GM18499 (cell line): ENCODE measurements around the gene SLC17A3.

ENCODE experiments used
- ATAC-seq: cut with Tn5 transposase; IDR thresholded peaks from one replicate; pipeline ENCODE4 v1.9.1; 2021; ENCODE audit warnings: moderate number of reproducible peaks; ENCODE audit not compliant: insufficient read depth, unreplicated experiment

The SLC17A3 gene, protein sequence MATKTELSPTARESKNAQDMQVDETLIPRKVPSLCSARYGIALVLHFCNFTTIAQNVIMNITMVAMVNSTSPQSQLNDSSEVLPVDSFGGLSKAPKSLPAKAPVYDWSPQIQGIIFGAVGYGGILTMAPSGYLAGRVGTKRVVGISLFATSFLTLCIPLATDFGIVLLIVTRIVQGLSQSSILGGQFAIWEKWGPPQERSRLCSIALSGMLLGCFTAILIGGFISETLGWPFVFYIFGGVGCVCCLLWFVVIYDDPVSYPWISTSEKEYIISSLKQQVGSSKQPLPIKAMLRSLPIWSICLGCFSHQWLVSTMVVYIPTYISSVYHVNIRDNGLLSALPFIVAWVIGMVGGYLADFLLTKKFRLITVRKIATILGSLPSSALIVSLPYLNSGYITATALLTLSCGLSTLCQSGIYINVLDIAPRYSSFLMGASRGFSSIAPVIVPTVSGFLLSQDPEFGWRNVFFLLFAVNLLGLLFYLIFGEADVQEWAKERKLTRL

DNA sequence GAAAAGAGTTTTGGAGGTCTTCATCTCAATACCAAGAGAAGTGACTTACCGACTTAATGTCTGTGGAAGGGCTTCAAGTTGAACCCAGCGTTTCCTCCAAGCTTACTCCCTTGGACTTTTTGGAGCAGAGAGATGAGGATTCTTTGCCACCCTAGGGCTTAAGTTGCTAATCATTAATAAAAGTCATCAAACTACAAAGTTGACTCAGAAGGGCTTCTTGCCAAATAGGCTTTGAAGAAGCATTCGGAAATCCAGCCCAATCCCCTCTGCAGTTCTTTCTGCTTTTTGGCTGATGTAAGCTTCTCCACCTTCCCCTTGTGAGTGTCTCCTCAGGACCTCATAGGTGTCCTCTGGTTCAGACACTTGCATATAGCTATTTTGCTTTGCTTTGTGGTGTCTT is at the start of gene SLC17A3:
Gene SLC17A3, minus strand, starts transcription at position 126 of the 400 bp plus-strand sequence. CDS start 5,856 bp downstream, outside the sequence.
- no peak for ATAC-seq

DNA sequence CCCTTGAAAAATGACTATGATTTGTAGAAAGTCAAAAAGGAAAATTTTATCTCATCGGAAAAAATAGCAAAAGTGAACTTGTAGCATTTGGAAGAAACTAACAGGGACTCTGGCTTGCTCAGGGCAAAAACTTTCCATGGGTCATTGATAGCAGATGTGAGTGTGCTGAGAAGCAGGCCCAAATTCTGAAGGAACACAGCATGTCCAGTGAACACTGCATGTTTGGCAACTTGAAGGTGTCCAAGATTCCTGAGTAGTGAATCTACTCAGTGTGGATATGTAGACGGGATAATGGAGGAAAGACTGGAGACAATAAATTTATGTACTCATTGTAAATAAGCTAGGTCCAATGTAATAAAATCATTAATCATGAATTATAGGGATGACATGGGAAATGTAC is 48.3 kb upstream of the SLC17A3 start:
- no peak for ATAC-seq

DNA sequence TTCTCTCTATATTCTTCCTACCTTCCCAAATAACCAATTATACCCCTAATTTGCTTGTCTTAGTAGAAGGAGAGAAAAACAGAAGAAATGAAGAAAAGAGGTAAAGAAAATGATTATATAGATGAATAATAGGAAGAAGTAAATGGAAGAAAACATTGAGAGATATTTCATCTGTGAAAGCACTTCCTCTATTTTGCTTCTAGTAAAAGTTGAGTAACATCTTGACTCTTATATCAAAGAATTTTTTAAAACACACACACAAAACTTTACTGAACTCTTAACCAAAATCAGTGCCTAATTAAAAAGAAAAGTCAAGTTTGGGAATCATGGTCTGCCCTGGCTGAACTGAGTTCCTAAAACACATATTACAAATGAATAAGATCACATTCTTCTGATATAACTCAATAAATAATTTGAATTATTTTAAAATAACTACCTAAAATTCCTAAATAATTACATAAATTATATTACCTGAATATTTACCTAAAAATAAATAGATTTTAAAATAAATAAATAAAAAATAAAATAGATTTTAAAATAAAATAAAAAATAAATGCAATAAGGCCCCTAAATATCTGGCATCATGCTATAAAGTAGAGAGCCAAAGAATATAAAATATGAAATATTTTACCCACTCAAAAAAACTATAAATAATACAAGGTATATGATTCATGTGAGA is 47.6 kb upstream of the SLC17A3 start:
- no peak for ATAC-seq

DNA sequence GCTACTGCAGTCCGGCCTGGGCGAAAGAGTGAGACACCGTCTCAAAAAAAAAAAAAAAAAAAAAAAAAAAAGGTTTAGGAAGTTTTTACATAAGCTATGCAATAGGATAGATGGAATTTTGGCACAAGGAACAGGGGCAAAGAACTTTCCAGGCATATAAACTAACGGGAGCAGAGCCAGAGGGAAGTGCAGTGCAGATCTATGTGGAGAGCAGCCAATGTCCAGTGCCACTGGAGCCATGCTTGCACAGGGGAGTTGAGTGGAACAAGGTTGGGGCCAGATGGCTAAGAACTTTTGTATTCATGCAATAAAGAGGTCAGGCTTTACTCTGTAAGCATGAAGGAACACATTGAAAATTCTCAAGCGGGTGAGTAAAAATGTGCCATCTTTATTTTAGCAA is 45.6 kb upstream of the SLC17A3 start:
- no peak for ATAC-seq

DNA sequence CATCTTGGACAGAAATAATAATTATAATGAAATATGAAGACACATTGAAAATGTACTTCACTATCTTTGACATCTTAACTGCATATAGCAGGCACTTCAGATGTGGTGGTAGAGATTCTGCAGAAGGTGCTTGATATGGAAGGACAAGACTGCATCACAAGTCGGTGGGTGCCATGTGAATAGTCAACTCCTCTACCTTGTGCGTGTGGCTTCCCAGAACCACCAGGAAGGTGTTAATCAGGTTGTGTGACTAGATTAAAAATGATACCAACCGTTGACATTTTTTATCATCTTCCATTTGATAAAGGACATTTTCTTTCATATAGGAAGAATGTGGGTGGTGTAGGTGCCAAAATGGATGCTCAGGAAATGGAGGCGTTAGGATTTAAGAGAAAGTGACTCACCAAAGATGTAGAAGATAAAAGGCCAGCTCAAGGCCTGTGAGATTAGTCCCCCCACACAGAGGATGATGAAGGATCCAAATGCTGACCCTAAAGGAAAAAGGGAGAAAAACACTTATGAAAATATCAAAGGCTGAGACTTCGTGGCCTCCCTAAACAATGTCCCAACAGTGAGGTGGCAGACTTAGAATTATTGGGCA is 44.1 kb upstream of the SLC17A3 start:
- no peak for ATAC-seq

DNA sequence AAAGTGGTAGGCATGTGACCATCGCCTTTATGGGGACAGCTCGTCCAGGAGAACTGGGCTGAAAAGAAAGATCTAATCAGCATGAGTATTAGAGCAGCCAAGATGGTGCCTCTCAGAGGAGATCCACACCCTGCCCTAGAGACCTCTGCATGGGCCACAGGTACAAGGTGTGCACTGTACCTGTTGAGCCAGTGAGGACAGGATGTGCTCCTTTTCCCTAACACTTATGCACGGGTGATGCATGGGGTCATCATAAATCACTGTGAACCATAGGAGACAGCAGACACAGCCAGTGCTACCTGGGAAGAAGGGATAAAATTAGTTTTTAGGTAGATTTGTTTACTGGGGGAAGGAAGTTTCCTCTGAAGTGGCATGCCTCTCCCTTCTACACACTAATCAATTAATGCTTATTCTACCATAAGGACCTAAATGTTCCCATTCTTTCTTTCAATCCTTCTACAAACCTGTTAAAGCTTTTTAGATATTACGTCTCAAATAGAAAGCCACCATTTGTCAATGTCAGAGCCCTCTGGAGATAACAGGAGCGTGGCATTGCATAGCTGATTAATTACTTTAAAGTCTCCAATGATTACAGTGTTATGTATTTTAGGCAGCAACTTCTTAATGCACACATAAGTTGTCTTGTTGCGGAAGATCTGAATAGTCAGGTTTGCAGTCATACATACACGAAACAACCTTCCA is 42.9 kb upstream of the SLC17A3 start:
- ATAC-seq: no peak

DNA sequence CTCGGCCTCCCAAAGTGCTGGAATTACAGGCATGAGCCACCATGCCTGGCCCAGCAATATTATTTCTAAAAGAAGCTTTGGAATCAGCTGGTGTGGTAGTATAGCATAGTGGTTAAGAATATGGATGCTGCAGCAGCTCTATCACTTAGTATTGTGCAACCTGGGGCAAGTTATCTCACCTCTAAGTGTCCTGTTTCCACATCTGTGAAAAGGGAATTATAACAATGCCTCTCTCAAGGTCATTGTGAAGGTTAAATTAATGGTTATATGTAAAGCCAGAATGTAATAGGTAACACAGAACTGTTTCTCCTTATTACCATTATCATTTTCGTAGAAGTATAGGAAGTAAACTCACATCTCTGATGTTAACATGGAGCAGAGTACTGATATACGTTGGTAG is 42.3 kb upstream of the SLC17A3 start:
- ATAC-seq: no peak

DNA sequence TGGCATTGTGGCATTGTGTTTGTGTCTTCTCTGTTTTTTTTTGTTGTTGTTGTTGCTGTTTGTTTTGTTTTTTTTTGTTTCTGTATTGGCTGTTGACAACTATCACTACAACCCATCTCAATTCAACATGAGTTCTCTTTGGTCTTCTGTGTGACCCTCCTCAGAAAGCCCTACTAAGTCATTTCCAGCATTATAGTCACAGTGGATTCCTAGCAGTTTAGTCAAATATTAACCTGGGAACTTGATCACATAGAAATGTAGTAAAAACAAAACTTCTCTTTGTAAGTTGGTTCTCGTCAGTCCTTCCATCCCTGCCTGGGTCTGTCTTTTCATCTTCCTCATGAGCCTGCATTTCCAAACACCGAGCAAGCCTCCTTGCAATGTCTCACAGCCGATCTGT is 39.7 kb upstream of the SLC17A3 start:
- no peak for ATAC-seq

DNA sequence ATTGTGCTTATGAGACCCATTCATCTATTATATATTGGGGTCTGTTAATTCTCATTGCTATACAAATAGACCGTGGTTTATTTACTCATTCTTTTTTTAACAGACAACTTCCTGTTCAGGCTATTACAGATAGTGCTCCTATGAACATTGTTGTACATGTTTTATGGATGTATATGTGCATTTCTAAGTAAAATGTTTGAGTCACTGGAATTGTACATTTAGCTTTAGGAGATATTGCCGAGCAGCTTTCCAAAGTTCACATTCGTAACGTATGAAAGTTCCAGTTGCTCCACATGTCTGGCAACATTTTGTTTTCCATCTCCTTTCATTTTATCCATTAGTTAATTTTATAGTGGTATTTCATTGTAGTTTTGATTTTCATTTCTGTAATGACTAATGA is 37.3 kb upstream of the SLC17A3 start:
- ATAC-seq: no peak

DNA sequence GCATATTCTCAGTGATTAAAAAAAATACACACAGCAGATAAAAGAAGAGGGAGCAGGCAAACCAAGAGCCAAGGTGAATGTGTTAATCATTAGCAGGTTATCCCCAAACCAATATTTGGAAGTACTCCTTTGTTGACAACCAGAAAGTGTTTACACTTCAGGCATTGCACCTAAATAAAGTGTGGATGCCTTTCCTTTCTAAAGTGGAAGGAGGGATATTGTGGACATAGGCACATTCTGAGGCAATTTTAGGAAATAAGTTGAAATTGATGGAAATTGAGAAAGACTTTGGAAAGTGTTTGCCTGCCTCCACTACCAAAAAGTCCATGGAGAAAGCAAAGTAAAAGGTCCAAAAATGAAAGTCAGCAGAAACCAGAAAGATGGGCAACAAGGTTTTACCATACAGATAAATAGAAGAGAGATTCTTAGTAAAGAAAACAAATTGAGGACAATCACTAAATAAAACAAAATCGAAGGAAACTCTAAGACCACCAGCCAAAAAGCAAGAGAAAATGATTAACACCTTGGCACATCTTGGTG is 33.5 kb upstream of the SLC17A3 start:
- ATAC-seq: no peak

DNA sequence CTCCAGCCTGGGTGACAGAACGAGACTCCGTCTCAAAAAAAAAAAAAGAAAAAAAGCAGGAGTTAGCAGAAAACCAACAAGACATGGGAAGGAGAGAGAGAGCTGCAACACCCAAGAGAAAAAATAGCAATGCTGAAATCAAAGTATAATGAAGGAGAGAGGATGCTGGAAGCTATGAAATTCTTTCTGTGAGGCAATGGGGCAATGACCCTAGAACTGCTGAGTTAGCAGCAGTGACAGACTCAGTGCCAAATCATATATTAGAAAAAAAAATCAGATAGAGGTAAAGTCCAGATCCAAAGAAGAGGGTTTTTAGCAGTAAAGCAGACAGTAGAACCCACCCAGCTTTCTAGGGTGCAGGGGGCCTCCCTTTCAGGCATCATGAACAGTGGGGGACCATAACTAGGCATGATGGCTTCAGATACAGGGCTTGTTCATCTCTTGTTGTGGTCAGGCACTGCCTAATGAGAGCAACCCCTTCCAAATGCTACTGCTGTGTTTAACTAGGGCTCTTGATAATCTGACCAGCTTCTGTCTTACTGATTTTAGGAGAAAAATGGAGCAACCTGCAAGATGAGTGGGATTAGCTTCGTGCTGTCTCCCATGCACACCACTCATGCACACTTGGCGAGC is 29.5 kb upstream of the SLC17A3 start:
- ATAC-seq: no peak

DNA sequence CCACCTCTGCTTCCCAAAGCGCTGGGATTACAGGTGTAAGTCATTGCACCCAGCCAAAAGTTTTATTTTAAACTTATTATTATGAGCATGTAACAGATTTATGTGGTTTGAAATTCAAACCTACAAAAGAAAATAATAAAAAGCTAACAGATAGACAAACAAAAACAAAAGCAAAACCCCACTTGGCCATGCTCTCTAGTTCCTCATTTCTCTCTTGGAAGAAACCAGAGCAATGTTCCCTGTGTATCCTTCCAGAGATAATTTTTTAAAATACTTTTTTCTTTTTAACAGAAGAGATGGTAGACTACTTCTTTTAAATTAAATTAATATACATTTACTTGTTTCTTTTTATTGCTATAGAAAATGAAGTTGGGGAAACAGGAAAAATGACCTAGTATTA is 28.0 kb upstream of the SLC17A3 start:
- ATAC-seq: no peak

DNA sequence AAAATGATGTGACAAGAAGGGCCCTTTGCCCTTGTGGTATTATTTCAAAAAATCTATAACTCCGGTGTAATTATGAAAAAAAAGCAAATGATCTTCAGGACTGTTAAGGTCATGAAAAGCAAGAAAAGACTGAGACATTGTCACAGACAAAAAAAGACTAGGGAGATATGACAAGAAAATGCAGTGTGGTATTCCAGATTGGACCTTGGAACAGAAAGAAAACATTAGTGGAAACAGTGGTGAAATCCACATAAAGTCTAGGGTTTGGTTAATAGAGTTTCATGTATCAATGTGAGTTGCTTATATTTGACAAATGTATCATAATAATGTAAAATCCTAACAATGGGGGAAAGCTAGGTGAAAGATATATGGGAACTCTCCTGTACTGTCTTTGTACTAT is 26.8 kb upstream of the SLC17A3 start:
- ATAC-seq: no peak

DNA sequence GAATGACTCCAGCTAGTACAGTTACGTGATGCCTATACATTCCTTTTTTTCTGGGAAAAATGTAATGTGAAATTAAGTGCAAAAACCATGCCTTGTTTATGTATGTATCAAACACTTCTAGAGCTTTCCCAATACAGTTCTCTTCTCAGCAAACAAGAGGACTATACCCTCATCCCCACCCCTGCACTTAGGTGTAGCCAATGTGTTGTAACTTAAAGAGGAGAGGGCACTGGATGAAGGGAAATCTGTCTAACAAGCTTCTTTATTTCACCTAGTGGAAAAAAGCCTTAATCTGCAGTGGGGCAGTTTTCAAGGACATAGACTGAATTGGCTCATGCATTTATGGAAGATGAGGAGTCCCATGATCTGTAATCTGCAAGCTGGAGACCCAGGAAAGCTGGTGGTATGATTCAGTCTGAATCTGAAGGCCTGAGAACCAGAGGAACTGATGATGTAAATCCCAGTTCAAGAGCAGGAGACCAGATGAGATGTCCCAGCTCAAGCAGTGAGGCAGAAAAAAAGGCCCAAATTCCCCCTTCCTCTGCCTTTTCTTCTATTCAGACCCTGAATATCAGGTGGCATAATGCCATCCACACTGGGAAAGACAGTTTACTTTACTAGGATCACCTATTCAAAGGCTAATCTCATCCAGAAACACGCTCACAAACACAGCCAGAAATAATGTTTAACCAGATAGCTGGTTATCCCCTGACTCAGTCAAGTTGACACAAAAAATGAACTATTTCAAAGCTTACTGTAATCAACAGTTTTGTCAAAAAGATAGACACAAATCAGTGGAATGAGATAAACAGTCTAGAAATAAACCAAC is 25.8 kb upstream of the SLC17A3 start:
- no peak for ATAC-seq

DNA sequence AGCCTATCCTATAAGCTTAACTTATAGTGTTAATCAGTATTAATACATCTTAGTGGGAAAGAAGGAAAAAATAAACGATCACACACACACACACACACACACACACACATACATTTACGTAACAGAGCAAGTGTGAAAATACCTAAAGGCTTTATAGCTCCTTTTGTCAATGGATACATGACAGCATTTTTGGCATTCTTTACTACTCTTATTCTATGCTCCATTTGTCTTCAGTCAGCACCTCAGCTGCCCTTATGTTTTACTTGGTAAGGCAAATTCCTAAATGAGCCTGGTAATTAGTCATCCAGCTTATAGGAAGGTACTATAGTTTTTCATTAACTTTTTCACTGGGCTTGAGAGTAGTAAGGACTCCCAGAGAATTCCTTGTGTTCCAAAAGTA is 25.1 kb upstream of the SLC17A3 start:
- ATAC-seq: no peak

DNA sequence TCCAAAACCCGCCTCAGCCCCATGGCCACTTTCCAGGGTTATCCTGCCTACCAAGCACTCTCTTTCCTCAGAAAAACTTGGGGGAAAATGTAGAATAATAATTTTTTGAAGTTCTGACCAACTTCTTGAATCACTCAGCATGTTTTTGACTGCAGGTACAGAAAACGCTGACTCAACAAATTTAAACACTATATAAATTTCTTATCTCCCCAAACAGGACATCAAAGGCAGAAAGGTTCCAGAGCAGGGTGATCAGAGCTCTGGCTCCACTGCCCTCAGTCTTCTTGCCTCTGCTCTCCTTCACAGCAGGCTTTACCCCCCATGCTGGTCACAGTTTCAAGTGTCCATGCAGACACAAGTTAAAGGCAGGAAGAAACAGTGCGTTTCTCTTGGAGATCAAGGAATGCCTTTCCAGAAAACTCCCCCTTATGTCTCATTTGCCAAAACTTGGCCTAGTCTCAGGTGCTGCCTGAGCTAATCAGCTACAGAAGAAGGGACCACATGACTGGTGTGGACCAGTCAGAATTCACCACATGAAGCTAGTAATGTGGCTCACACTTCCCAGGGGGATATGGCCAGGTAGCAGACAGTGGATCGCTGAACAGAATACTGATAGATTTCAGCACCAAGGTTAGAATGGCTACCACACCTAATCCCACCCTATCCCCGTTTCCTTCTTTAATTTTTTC is 24.4 kb upstream of the SLC17A3 start:
- ATAC-seq: no peak

DNA sequence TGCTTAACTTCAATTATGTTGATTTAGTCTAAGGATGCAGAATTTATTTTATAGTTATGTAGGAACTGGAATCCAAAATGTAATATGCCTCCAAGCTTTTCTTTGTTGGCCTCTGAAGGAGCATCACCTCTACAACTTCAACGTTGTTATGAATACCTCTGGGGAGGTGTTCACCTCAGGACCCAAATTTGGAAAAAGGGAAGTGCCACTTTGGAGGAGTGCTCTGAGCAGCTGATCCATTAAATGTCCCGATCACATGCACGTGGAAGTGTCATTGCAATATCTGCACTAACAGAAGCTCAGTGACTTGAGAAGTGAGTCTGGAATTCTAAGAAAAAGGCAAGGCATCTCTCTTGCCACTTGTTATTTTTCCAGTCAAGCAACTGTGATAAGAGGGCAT is 22.2 kb upstream of the SLC17A3 start:
- no peak for ATAC-seq

DNA sequence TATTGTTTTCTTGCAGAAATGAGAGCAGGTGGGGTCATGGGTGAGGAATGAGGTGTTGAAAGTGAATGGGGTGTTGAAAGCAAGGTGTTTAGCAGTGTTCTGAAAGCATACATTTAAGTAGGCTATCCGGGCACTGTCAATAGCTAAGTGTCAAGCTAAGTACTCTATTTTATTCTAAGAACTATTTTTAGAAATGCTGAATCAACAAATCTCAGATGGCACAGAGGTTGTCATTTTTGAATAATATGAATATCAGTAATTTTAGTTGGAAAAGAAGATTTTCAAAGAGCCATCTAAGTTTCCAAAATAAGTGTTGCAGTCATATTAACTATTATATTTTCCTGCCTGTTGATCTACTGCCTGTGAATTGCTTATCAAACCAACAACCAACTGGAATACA is 21.7 kb upstream of the SLC17A3 start:
- no peak for ATAC-seq

DNA sequence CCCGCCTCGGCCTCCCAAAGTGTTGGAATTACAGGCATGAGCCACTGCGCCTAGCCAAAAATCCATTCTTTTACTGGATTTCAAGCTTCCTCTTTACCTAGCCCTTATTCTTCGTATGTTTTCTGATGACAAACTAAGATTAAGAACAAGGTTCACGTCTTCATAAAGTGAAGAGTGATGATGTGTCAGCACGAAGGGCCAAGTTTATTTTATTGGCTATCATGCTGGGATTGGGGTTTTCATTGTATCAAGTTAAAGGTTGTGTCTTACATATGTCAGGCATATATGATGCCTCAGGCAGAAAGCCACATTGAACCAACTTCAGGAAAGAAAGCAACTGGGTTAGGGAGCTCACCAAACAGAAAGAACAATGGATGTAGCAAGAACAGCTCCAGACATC is 19.7 kb upstream of the SLC17A3 start:
- ATAC-seq: no peak
